WI38 (cell line): ENCODE results near the gene PES1.

Experiments
- H3K4me3 ChIP-seq: 2 replicates; pipeline ENCODE4 v1.5.1; 2011; ENCODE audit warnings: low read depth, mild to moderate bottlenecking, control low read depth, low read length
- CTCF ChIP-seq: IDR thresholded peaks from 2 replicates; pipeline ENCODE4 v1.5.1; 2012; ENCODE audit warnings: low read depth, mild to moderate bottlenecking, control low read depth, low read length

Gene PES1

GRCh38 chr22:30537083-30537731 is 54.5 kb downstream of the PES1 start:
- H3K4me3 ChIP-seq = no peak overlapping the region

GRCh38 chr22:30535182-30535581 is 56.5 kb downstream of the PES1 start:
- no peak overlapping the region for H3K4me3 ChIP-seq
- TF ChIP-seq CTCF = no peak

More at GRCh38 chr22:30537083-30537731, 54.5 kb downstream of the PES1 start:
- TF ChIP-seq CTCF = no peak

- H3K4me3 ChIP-seq = no peak overlapping the region
- TF ChIP-seq CTCF = no peak
Observed at GRCh38 chr22:30531651-30532608, 59.8 kb downstream of the PES1 start.

GRCh38 chr22:30526656-30527055 is 65.1 kb downstream of the PES1 start:
- no peak overlapping the region for H3K4me3 ChIP-seq
- TF ChIP-seq CTCF = no peak
